ENCODE data around the gene SDK2.
"Not testable (repeated sequence)": the region's sequence is repeated elsewhere in the genome, so short reads cannot be mapped to it uniquely, and the experiment has no call there.

SDK2 gene

GRCh38 chr17:73376152-73376551, 268.1 kb downstream of the SDK2 start:
- H3K4me3 Mint-ChIP-seq: no peak overlapping the region
- H3K36me3 Mint-ChIP-seq: no peaks in the 10 kb centered on the region
- no peaks in the 10 kb centered on the region for H3K27me3 Mint-ChIP-seq
- no peaks in the 10 kb centered on the region for H3K4me1 Mint-ChIP-seq
- no peaks in the 10 kb centered on the region for H3K9me3 Mint-ChIP-seq
- H3K27ac Mint-ChIP-seq: no peak overlapping the region

- H3K27me3 Mint-ChIP-seq: no peaks in the 10 kb centered on the region
- H3K36me3 Mint-ChIP-seq: no peaks in the 10 kb centered on the region
- no peaks in the 10 kb centered on the region for H3K9me3 Mint-ChIP-seq
- no peak overlapping the region for H3K4me3 Mint-ChIP-seq
- H3K4me1 Mint-ChIP-seq: no peaks in the 10 kb centered on the region
- H3K27ac Mint-ChIP-seq: no peak overlapping the region
Measured at GRCh38 chr17:73371836-73372235, 272.4 kb downstream of the SDK2 start.

GRCh38 chr17:73371285-73371684, 273.0 kb downstream of the SDK2 start:
- Mint-ChIP-seq H3K27me3 (no peaks in the 10 kb centered on the region), H3K9me3 (no peaks in the 10 kb centered on the region), H3K4me3 (no peak overlapping the region), H3K27ac (no peak overlapping the region), H3K4me1 (no peaks in the 10 kb centered on the region), H3K36me3 (no peaks in the 10 kb centered on the region)

- not testable (repeated sequence) for H3K27me3 Mint-ChIP-seq, H3K4me1 Mint-ChIP-seq, H3K36me3 Mint-ChIP-seq, H3K4me3 Mint-ChIP-seq, H3K27ac Mint-ChIP-seq, H3K9me3 Mint-ChIP-seq
Measured at GRCh38 chr17:73369817-73370490, 274.3 kb downstream of the SDK2 start.

- Mint-ChIP-seq H3K9me3 (no peaks in the 10 kb centered on the region), H3K36me3 (no peaks in the 10 kb centered on the region), H3K27ac (no peak overlapping the region), H3K4me1 (no peaks in the 10 kb centered on the region), H3K4me3 (no peak overlapping the region), H3K27me3 (no peaks in the 10 kb centered on the region)
Measured at GRCh38 chr17:73369111-73369521, 275.1 kb downstream of the SDK2 start.

GRCh38 chr17:73368085-73368631, 276.1 kb downstream of the SDK2 start:
- Mint-ChIP-seq H3K4me1 (no peaks in the 10 kb centered on the region), H3K27me3 (no peaks in the 10 kb centered on the region), H3K4me3 (no peak overlapping the region), H3K9me3 (no peaks in the 10 kb centered on the region), H3K27ac (no peak overlapping the region), H3K36me3 (no peaks in the 10 kb centered on the region)

GRCh38 chr17:73365906-73366623, 278.2 kb downstream of the SDK2 start:
- no peaks in the 10 kb centered on the region for H3K4me1 Mint-ChIP-seq
- no peaks in the 10 kb centered on the region for H3K27me3 Mint-ChIP-seq
- no peaks in the 10 kb centered on the region for H3K36me3 Mint-ChIP-seq
- H3K9me3 Mint-ChIP-seq: no peaks in the 10 kb centered on the region
- no peak overlapping the region for H3K27ac Mint-ChIP-seq
- H3K4me3 Mint-ChIP-seq: no peak overlapping the region

GRCh38 chr17:73365301-73365874, 278.9 kb downstream of the SDK2 start:
- Mint-ChIP-seq H3K27me3 (no peaks in the 10 kb centered on the region), H3K4me1 (no peaks in the 10 kb centered on the region), H3K27ac (no peak overlapping the region), H3K9me3 (no peaks in the 10 kb centered on the region), H3K36me3 (no peaks in the 10 kb centered on the region), H3K4me3 (no peak overlapping the region)

GRCh38 chr17:73364155-73364522, 280.1 kb downstream of the SDK2 start:
- Mint-ChIP-seq H3K9me3 (no peaks in the 10 kb centered on the region), H3K27me3 (no peaks in the 10 kb centered on the region), H3K4me1 (no peaks in the 10 kb centered on the region), H3K4me3 (no peak overlapping the region), H3K27ac (no peak overlapping the region), H3K36me3 (no peaks in the 10 kb centered on the region)

GRCh38 chr17:73363442-73364154, 280.6 kb downstream of the SDK2 start:
- H3K9me3 Mint-ChIP-seq: no peaks in the 10 kb centered on the region
- no peaks in the 10 kb centered on the region for H3K36me3 Mint-ChIP-seq
- no peak overlapping the region for H3K27ac Mint-ChIP-seq
- no peaks in the 10 kb centered on the region for H3K4me1 Mint-ChIP-seq
- H3K27me3 Mint-ChIP-seq: no peaks in the 10 kb centered on the region
- no peak overlapping the region for H3K4me3 Mint-ChIP-seq

GRCh38 chr17:73362697-73363096, 281.5 kb downstream of the SDK2 start:
- Mint-ChIP-seq H3K27me3 (no peaks in the 10 kb centered on the region), H3K4me3 (no peak overlapping the region), H3K36me3 (no peaks in the 10 kb centered on the region), H3K27ac (no peak overlapping the region), H3K4me1 (no peaks in the 10 kb centered on the region), H3K9me3 (no peaks in the 10 kb centered on the region)

GRCh38 chr17:73360961-73361761, 283.1 kb downstream of the SDK2 start:
- H3K4me1 Mint-ChIP-seq: no peaks in the 10 kb centered on the region
- no peaks in the 10 kb centered on the region for H3K36me3 Mint-ChIP-seq
- no peaks in the 10 kb centered on the region for H3K9me3 Mint-ChIP-seq
- no peak overlapping the region for H3K4me3 Mint-ChIP-seq
- H3K27me3 Mint-ChIP-seq: no peaks in the 10 kb centered on the region
- no peak overlapping the region for H3K27ac Mint-ChIP-seq

GRCh38 chr17:73359987-73360410, 284.2 kb downstream of the SDK2 start:
- H3K9me3 Mint-ChIP-seq: no peaks in the 10 kb centered on the region
- H3K27ac Mint-ChIP-seq: no peak overlapping the region
- H3K4me1 Mint-ChIP-seq: no peaks in the 10 kb centered on the region
- H3K27me3 Mint-ChIP-seq: no peaks in the 10 kb centered on the region
- H3K4me3 Mint-ChIP-seq: no peak overlapping the region
- no peaks in the 10 kb centered on the region for H3K36me3 Mint-ChIP-seq

- no peaks in the 10 kb centered on the region for H3K27me3 Mint-ChIP-seq
- H3K9me3 Mint-ChIP-seq: no peaks in the 10 kb centered on the region
- no peak overlapping the region for H3K4me3 Mint-ChIP-seq
- no peaks in the 10 kb centered on the region for H3K4me1 Mint-ChIP-seq
- H3K36me3 Mint-ChIP-seq: no peaks in the 10 kb centered on the region
- no peak overlapping the region for H3K27ac Mint-ChIP-seq
Measured at GRCh38 chr17:73359352-73359751, 284.9 kb downstream of the SDK2 start.

- Mint-ChIP-seq H3K4me3 (no peak overlapping the region), H3K27ac (no peak overlapping the region), H3K9me3 (no peaks in the 10 kb centered on the region), H3K36me3 (no peaks in the 10 kb centered on the region), H3K4me1 (no peaks in the 10 kb centered on the region), H3K27me3 (no peaks in the 10 kb centered on the region)
Measured at GRCh38 chr17:73358668-73359067, 285.6 kb downstream of the SDK2 start.

All from activated naive CD4-positive, alpha-beta T cell treated with anti-CD3 and anti-CD28 coated beads, Interleukin-2, amount 50 U/mL, for 24 hours (primary cell).